ENCODE results near the gene SKIC8.

Gene SKIC8

GRCh38 chr15:78272316-78272715, 27.1 kb downstream of the SKIC8 start:
- DNase-seq (ENCODE audit: extremely low read depth, low read depth): no peak
- no peak for TF ChIP-seq CTCF (IDR thresholded peaks at IDR 0.05; ENCODE audit: low read depth, low read length)

GRCh38 chr15:78266806-78267205, 32.6 kb downstream of the SKIC8 start:
- no peak for DNase-seq (ENCODE audit: extremely low read depth, low read depth)
- TF ChIP-seq CTCF (IDR thresholded peaks at IDR 0.05; ENCODE audit: low read depth, low read length): no peak

- TF ChIP-seq CTCF (IDR thresholded peaks at IDR 0.05; ENCODE audit: low read depth, low read length): no peak
- DNase-seq (ENCODE audit: extremely low read depth, low read depth): no peak
Measured at GRCh38 chr15:78266229-78266628, 33.2 kb downstream of the SKIC8 start.

- TF ChIP-seq CTCF (IDR thresholded peaks at IDR 0.05; ENCODE audit: low read depth, low read length): no peak
- no peak for DNase-seq (ENCODE audit: extremely low read depth, low read depth)
Measured at GRCh38 chr15:78265752-78266224, 33.6 kb downstream of the SKIC8 start.

GRCh38 chr15:78265137-78265460, 34.3 kb downstream of the SKIC8 start:
- no peak for TF ChIP-seq CTCF (IDR thresholded peaks at IDR 0.05; ENCODE audit: low read depth, low read length)
- DNase-seq (ENCODE audit: extremely low read depth, low read depth): no peak

- no peak for DNase-seq (ENCODE audit: extremely low read depth, low read depth)
- TF ChIP-seq CTCF (IDR thresholded peaks at IDR 0.05; ENCODE audit: low read depth, low read length): no peak; the same call in 1 of the 2 replicates
Measured at GRCh38 chr15:78264304-78265136, 34.9 kb downstream of the SKIC8 start, which contains the start of gene DNAJA4. TSS of gene DNAJA4 (plus strand) at chr15:78264562. CDS start at chr15:78264764, 202 bp downstream.

- no peak for DNase-seq (ENCODE audit: extremely low read depth, low read depth)
- TF ChIP-seq CTCF (IDR thresholded peaks at IDR 0.05; ENCODE audit: low read depth, low read length): no peak
Measured at GRCh38 chr15:78263907-78264303, 35.5 kb downstream of the SKIC8 start.

Measured in AG09319 (cell line).